OCI-LY1 (cell line): Measurements from ENCODE around the gene F5.

Experiments
- EZH2 ChIP-seq: fragments of 200-600 bp; sonication (generic), shearing (Covaris generic); IDR thresholded peaks from 2 replicates; pipeline ENCODE4 v1.8.0; 2017; ENCODE audit warnings: borderline replicate concordance, mixed run types, mild to moderate bottlenecking, antibody characterized with exemption, low read length, moderate library complexity, mixed read lengths
- TF ChIP-seq, protein P1 (sequence below): fragments of 200-600 bp; sonication (generic), shearing (Covaris generic); IDR thresholded peaks from 2 replicates; pipeline ENCODE4 v1.5.1; 2017; ENCODE audit warnings: mild to moderate bottlenecking, antibody characterized with exemption, low read length, moderate library complexity, mixed read lengths

DNA sequence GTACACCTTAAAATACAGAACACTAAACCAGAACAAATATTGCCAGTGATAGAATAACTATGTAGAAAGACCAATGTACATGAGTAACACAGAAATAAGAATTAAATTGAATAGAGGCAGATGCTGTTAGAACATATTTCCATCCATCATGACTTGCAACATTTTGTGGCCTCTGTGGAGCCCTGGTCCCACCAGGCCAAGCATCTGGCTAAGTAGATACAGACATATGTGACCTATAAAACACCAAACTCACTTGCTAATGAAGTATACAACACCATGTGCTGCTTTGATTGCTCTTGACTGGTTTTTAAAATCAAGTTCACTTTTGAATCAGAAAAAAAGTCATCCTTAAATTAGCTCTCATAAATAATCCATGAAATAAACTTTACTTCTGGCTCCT, 121.0 kb downstream of the F5 start:
- TF ChIP-seq, protein P1, sequence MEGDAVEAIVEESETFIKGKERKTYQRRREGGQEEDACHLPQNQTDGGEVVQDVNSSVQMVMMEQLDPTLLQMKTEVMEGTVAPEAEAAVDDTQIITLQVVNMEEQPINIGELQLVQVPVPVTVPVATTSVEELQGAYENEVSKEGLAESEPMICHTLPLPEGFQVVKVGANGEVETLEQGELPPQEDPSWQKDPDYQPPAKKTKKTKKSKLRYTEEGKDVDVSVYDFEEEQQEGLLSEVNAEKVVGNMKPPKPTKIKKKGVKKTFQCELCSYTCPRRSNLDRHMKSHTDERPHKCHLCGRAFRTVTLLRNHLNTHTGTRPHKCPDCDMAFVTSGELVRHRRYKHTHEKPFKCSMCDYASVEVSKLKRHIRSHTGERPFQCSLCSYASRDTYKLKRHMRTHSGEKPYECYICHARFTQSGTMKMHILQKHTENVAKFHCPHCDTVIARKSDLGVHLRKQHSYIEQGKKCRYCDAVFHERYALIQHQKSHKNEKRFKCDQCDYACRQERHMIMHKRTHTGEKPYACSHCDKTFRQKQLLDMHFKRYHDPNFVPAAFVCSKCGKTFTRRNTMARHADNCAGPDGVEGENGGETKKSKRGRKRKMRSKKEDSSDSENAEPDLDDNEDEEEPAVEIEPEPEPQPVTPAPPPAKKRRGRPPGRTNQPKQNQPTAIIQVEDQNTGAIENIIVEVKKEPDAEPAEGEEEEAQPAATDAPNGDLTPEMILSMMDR: no peak
- TF ChIP-seq EZH2: no peak
